ENCODE results near the gene MYD88. TPM values are rescaled to one million over a fixed set of nuclear protein-coding genes. Genes with fewer than 3 reads are reported as not detected.

MYD88 gene
- total RNA-seq, 1 donor, result 8.7 TPM

DNA sequence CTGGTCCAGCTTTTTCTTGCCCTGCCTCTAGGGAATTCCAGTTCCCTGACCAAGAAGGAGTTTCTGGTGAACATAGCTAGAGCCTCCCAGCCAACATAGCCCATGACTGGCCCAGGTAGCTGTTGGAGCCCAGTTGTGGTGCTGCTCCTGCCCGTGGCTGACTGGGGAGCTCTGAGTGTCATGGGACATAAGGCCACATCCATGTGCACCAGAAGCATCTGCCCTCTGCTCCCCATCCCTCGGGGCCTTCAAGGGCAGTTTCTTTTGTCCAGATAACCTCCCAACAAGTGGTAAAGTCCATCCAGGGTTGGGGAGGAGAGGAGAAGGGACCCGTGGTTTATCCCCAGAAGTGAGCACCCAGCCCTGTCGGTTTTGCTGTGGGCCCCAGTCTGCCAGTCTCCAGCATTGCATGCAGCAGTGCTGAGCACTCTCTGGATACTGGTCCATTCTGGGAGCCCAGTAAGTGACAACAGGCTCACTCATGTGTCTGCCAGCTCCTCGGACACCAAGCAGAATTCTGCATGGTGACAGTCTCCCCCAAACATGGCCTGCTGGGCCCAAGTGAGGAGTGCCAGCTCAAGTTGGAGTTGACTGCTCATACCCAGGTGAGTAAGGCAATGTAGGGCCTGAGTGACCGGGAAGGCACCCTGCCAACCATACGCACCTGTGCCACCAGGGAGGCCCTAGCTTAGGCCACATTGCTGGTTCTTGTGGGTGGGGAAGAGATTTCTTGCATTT is 30.4 kb upstream of the MYD88 start:
- no peak for DNase-seq (ENCODE audit: insufficient read length, low spot score, missing footprints)
- TF ChIP-seq, protein P1, sequence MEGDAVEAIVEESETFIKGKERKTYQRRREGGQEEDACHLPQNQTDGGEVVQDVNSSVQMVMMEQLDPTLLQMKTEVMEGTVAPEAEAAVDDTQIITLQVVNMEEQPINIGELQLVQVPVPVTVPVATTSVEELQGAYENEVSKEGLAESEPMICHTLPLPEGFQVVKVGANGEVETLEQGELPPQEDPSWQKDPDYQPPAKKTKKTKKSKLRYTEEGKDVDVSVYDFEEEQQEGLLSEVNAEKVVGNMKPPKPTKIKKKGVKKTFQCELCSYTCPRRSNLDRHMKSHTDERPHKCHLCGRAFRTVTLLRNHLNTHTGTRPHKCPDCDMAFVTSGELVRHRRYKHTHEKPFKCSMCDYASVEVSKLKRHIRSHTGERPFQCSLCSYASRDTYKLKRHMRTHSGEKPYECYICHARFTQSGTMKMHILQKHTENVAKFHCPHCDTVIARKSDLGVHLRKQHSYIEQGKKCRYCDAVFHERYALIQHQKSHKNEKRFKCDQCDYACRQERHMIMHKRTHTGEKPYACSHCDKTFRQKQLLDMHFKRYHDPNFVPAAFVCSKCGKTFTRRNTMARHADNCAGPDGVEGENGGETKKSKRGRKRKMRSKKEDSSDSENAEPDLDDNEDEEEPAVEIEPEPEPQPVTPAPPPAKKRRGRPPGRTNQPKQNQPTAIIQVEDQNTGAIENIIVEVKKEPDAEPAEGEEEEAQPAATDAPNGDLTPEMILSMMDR (IDR thresholded peaks at IDR 0.05; ENCODE audit: extremely low read depth, low read depth, low read length), result no peak
- Histone ChIP-seq H3K79me2 (ENCODE audit: insufficient read depth, low read length) (no peaks in the 10 kb centered on the region), H2AFZ (ENCODE audit: low read length) (no peak overlapping the region), H3K36me3 (ENCODE audit: insufficient read depth, low read length) (no peaks in the 10 kb centered on the region), H3K4me3 (ENCODE audit: insufficient read depth, low read length) (no peak overlapping the region), H4K20me1 (ENCODE audit: insufficient read depth, low read length) (no peaks in the 10 kb centered on the region), H3K9me3 (ENCODE audit: low read depth, low read length) (no peaks in the 10 kb centered on the region), H3K4me1 (ENCODE audit: insufficient read depth, low read length) (no peaks in the 10 kb centered on the region), H3K27ac (ENCODE audit: low read depth, low read length) (no peak overlapping the region), H3K27me3 (ENCODE audit: insufficient read depth, low read length) (no peaks in the 10 kb centered on the region), H3K4me2 (ENCODE audit: insufficient read depth, low read length) (no peak overlapping the region)

DNA sequence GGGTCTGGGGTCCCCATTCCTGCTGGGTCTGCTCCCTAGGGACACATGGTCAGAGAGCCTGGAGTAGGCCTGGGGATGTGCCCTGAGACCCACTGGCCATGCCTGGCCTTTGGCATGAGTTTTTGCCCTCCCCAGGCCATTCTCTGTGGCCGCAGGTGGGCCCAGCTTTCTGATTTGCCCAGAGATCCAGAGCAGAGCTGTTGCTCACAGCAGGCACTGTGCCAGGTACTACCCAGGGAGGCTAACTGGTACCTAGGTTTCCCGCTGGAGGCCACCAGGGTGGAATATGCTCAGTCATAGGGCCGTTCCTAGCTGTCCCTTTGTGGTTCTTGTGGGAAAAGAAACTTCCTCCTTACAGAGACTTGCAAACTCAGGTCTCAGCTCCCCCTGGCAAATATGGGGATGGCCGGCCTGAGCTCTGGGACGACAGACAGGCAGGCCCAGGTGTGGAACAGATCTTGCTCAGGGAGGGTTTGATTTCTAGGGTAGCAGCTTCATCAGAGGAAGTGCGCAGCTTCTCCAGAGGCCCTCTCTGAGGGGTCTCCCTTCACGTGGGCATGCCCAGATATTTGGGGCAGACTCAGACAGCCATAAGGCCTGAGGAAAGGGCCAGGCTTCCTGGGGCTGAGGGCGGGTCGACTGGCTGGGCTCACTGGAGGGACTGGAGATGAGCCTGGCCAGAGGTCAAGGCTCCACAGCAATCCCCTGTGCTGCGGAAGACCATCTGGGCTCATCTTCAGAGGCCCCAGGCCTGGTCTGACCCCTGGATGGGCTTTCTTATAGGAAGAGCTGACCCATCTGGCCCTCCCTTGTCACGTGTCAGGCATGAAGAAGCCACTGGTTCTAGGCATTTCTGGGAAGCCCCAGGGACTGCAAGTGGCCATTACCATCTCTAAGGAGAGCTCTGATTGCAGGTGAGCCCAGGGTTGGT is 29.5 kb upstream of the MYD88 start:
- H3K4me2 ChIP-seq (ENCODE audit: insufficient read depth, low read length), result no peak overlapping the region
- no peak overlapping the region for H3K27ac ChIP-seq (ENCODE audit: low read depth, low read length)
- TF ChIP-seq, protein P1 (IDR thresholded peaks at IDR 0.05; ENCODE audit: extremely low read depth, low read depth, low read length), result no peak
- H2AFZ ChIP-seq (ENCODE audit: low read length), result no peak overlapping the region
- H3K4me1 ChIP-seq (ENCODE audit: insufficient read depth, low read length), result no peaks in the 10 kb centered on the region
- no peak for DNase-seq (ENCODE audit: insufficient read length, low spot score, missing footprints)
- H3K4me3 ChIP-seq (ENCODE audit: insufficient read depth, low read length), result no peak overlapping the region
- H3K36me3 ChIP-seq (ENCODE audit: insufficient read depth, low read length), result no peaks in the 10 kb centered on the region
- H3K27me3 ChIP-seq (ENCODE audit: insufficient read depth, low read length), result no peaks in the 10 kb centered on the region
- no peaks in the 10 kb centered on the region for H3K9me3 ChIP-seq (ENCODE audit: low read depth, low read length)
- H3K79me2 ChIP-seq (ENCODE audit: insufficient read depth, low read length), result no peaks in the 10 kb centered on the region
- H4K20me1 ChIP-seq (ENCODE audit: insufficient read depth, low read length), result no peaks in the 10 kb centered on the region

DNA sequence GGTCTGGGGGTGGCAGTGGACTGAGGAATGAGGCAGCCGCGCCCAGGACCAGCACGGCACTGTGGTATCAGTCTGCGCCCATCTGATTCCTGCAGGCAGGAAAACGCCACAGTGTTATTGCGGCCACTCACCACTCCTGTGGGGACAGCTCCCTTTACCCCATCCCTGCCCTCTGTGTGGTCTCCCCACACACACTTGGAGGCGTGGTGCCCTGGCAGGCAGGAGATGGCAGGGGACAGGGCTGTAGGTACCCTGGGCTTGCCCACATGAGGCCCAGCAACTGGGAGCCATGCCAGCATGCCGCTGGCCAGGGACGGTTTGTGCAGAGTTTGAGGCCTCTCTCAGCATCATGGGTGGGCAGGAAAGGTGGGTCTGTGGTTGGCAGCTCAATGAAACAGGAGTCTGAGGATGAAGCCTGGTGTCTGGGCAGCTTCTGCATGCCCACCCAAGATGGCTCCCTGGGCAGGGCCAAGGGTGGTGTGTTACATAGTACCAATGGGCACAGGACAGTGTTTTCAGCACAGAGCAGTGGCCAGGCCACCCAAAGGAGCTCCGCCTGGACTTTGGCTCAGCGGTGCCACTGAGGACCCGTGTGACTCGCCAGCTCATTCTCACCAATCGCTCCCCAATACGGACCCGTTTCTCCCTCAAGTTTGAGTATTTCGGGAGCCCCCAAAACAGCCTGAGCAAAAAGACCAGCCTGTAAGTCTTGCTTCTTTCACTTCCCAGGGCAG is 28.7 kb upstream of the MYD88 start:
- TF ChIP-seq, protein P1 (IDR thresholded peaks at IDR 0.05; ENCODE audit: extremely low read depth, low read depth, low read length), result no peak
- no peaks in the 10 kb centered on the region for H3K9me3 ChIP-seq (ENCODE audit: low read depth, low read length)
- no peaks in the 10 kb centered on the region for H4K20me1 ChIP-seq (ENCODE audit: insufficient read depth, low read length)
- H3K79me2 ChIP-seq (ENCODE audit: insufficient read depth, low read length), result no peaks in the 10 kb centered on the region
- peaks cover 5% of the 10 kb centered on the region for H3K27me3 ChIP-seq (ENCODE audit: insufficient read depth, low read length)
- no peak overlapping the region for H3K27ac ChIP-seq (ENCODE audit: low read depth, low read length)
- H3K4me2 ChIP-seq (ENCODE audit: insufficient read depth, low read length), result no peak overlapping the region
- no peak overlapping the region for H3K4me3 ChIP-seq (ENCODE audit: insufficient read depth, low read length)
- no peak for DNase-seq (ENCODE audit: insufficient read length, low spot score, missing footprints)
- H2AFZ ChIP-seq (ENCODE audit: low read length), result no peak overlapping the region
- H3K36me3 ChIP-seq (ENCODE audit: insufficient read depth, low read length), result no peaks in the 10 kb centered on the region
- H3K4me1 ChIP-seq (ENCODE audit: insufficient read depth, low read length), result no peaks in the 10 kb centered on the region

Data from osteoblast (primary cell).